B cell (primary cell): ENCODE data around the gene DLG2. TPM values are rescaled to one million over a fixed set of nuclear protein-coding genes. Genes with fewer than 3 reads are reported as not detected.
"Not testable (repeated sequence)": the region's sequence is repeated elsewhere in the genome, so short reads cannot be mapped to it uniquely, and the experiment has no call there.

Experiments used
- ATAC-seq: fragments of 200-7000 bp; cut with Tn5 transposase; one replicate; pipeline ENCODE4 v1.10.0; 2021; ENCODE audit warnings: low read depth, mild to moderate bottlenecking, moderate number of reproducible peaks, moderate library complexity
- CTCF ChIA-PET: fragments of 350-600 bp; sonication (Branson Sonifier 250); formaldehyde crosslinking; loops from one replicate; lab custom pipeline; 2021; ENCODE audit warnings: antibody characterized with exemption, inconsistent platforms; lab: Charles Lee
- POLR2A ChIA-PET: fragments of 350-600 bp; sonication (Branson Sonifier 250); formaldehyde crosslinking; loops from one replicate; lab custom pipeline; 2021; ENCODE audit warnings: antibody characterized with exemption; lab: Charles Lee
- DNase-seq: peaks from one replicate; pipeline ENCODE4 v3.0.0; 2013
- H2AFZ ChIP-seq: 2 replicates; pipeline ENCODE4 v1.6.1; 2012; ENCODE audit warnings: mild to moderate bottlenecking, low read depth, low read length; ENCODE audit not compliant: insufficient read depth, poor library complexity, severe bottlenecking
- H3K27ac ChIP-seq, 2 donors: 1 replicate in 1 of 2; 2 replicates in 1 of 2; pipeline ENCODE4 v1.5.1; 2012 to 2013; ENCODE audit warnings: low read length in 2 of 2, mild to moderate bottlenecking in 2 of 2, moderate library complexity in 1 of 2
- H3K27me3 ChIP-seq, 4 experiments: fragments of 200-600 bp in 1 of 4; sonication (generic) in 1 of 4; replicated peaks in 1 of 4; 1 replicate in 2 of 4; 2 replicates in 2 of 4; pipeline versions ENCODE4 v1.6.1 to v1.7.0; 2013 to 2016; ENCODE audit warnings: low read length in 3 of 4, mild to moderate bottlenecking in 2 of 4, mixed read lengths in 1 of 4, moderate library complexity in 1 of 4; ENCODE audit not compliant: insufficient read depth in 4 of 4, control insufficient read depth in 3 of 4; ENCODE audit errors: control extremely low read depth in 1 of 4
- H3K36me3 ChIP-seq, 2 experiments: replicated peaks in 1 of 2; 1 replicate in 1 of 2; 2 replicates in 1 of 2; pipeline versions ENCODE4 v1.6.1 to v1.7.1; 2013; ENCODE audit warnings: low read length in 1 of 2; ENCODE audit not compliant: insufficient read depth in 2 of 2, control insufficient read depth in 1 of 2; ENCODE audit errors: control extremely low read depth in 1 of 2, extremely low read depth in 1 of 2
- H3K4me1 ChIP-seq, 2 donors: fragments of 200-600 bp in 1 of 2; sonication (generic) in 1 of 2; 1 replicate in 1 of 2; 2 replicates in 1 of 2; pipeline versions ENCODE4 v1.5.1 to v1.6.1; 2013 to 2017; ENCODE audit warnings: low read length in 2 of 2; ENCODE audit not compliant: control insufficient read depth in 2 of 2, insufficient read depth in 2 of 2
- H3K4me2 ChIP-seq: replicated peaks from 2 replicates; pipeline ENCODE3; 2012; ENCODE audit warnings: mild to moderate bottlenecking, low read depth, low read length; ENCODE audit not compliant: poor library complexity, severe bottlenecking
- H3K4me3 ChIP-seq, 5 experiments: fragments of 200-600 bp in 1 of 5; sonication (generic) in 1 of 5; 1 replicate in 3 of 5; 2 replicates in 2 of 5; pipeline versions ENCODE4 v1.5.1 to v1.7.0; 2011 to 2016; ENCODE audit warnings: low read length in 4 of 5, mild to moderate bottlenecking in 4 of 5, low read depth in 2 of 5, control low read depth in 1 of 5, moderate library complexity in 1 of 5; ENCODE audit not compliant: insufficient read depth in 1 of 5; ENCODE audit errors: control extremely low read depth in 1 of 5, extremely low read depth in 1 of 5
- H3K79me2 ChIP-seq: fragments of 200-600 bp; sonication (generic); one replicate; pipeline ENCODE4 v1.6.0; 2016; ENCODE audit warnings: low read length; ENCODE audit not compliant: control insufficient read depth, insufficient read depth
- H3K9ac ChIP-seq: fragments of 200-600 bp; sonication (generic); 2 replicates; pipeline ENCODE4 v1.6.1; 2017; ENCODE audit warnings: mild to moderate bottlenecking, low read length, moderate library complexity
- H3K9me3 ChIP-seq, 3 donors: one replicate each; pipeline versions ENCODE4 v1.6.1 to v1.7.1; 2013; ENCODE audit warnings: low read length in 2 of 3; ENCODE audit not compliant: control insufficient read depth in 2 of 3, insufficient read depth in 1 of 3; ENCODE audit errors: control extremely low read depth in 1 of 3
- H4K20me1 ChIP-seq: 2 replicates; pipeline ENCODE4 v1.6.0; 2012; ENCODE audit warnings: mild to moderate bottlenecking, low read length; ENCODE audit not compliant: insufficient read depth, control insufficient read depth, poor library complexity, severe bottlenecking
- H3K27ac Mint-ChIP-seq: one replicate; pipeline ENCODE4 v1.8.0; 2021; ENCODE audit warnings: mixed read lengths
- H3K27me3 Mint-ChIP-seq: one replicate; pipeline ENCODE4 v1.8.0; 2021; ENCODE audit warnings: mixed read lengths
- H3K4me1 Mint-ChIP-seq: one replicate; pipeline ENCODE4 v1.8.0; 2021; ENCODE audit warnings: mixed read lengths
- H3K4me3 Mint-ChIP-seq: one replicate; pipeline ENCODE4 v1.8.0; 2021; ENCODE audit warnings: mixed read lengths
- H3K9me3 Mint-ChIP-seq: one replicate; pipeline ENCODE4 v1.8.0; 2022; ENCODE audit warnings: mixed read lengths; ENCODE audit not compliant: insufficient read depth
- EZH2 ChIP-seq: IDR thresholded peaks from 2 replicates; pipeline ENCODE4 v1.6.1; 2012; ENCODE audit warnings: borderline replicate concordance, low read depth, mild to moderate bottlenecking, moderate library complexity, low read length; ENCODE audit not compliant: insufficient read depth, poor library complexity, severe bottlenecking
- WGBS: methylation state at CpG from one replicate; pipeline ENCODE4 v1.1.5; 2013; ENCODE audit warnings: missing lambda C conversion rate; ENCODE audit not compliant: insufficient coverage; 5-methylcytosine and 5-hydroxymethylcytosine counted together
- intact Hi-C: fragments of 100-400 bp; cut with micrococcal nuclease; formaldehyde crosslinking; loops from one replicate; pipeline ENCODE4 v1.10.0; 2022
- polyA plus RNA-seq: library from polyadenylated mRNA; depleted of rRNA; stranded (reverse); fragments of >200 nt; gene quantifications from 2 replicates; pipeline ENCODE4 v1.2.3, GENCODE V29; 2012
- total RNA-seq, 2 donors: library from RNA; stranded (reverse); fragments of 120-200 nt in 1 of 2; gene quantifications; 1 replicate in 1 of 2; 2 replicates in 1 of 2; pipeline versions ENCODE4 v1.2.3 to v1.2.4, GENCODE V29; 2013 to 2022
- TF ChIP-seq, protein P1 (sequence below): fragments of 200-600 bp; IDR thresholded peaks from one replicate; pipeline ENCODE4 v1.8.0; 2022; ENCODE audit warnings: antibody characterized with exemption, mild to moderate bottlenecking

The DLG2 gene
- total and polyA plus RNA-seq, 2 donors (not counting 1 experiment from before 2014, with no cell fraction given): 0.54 to 5.4 TPM

GRCh38 chr11:85656777-85657176 is 29.6 kb upstream of the DLG2 start:
- Mint-ChIP-seq H3K27me3 (no peaks in the 10 kb centered on the region), H3K9me3 (no peaks in the 10 kb centered on the region), H3K27ac (no peak overlapping the region), H3K4me1 (peaks cover 24% of the 10 kb centered on the region), H3K4me3 (no peak overlapping the region)
- H2AFZ ChIP-seq: no peak overlapping the region
- H3K79me2 ChIP-seq: peaks cover 29% of the 10 kb centered on the region
- ChIA-PET POLR2A (no interaction called here), CTCF (interaction anchor here (0.9 kb wide), 1 partner anchor 23 kb away, joined by 3 read pairs; no protein-coding TSS in a partner anchor)
- H3K9me3 ChIP-seq: no peaks in the 10 kb centered on the region
- H3K27ac ChIP-seq: peak overlapping the region in 1 of 2 donors; percentile 2
- H4K20me1 ChIP-seq: peaks cover 17% of the 10 kb centered on the region
- no CpG with 5 or more reads among the region's 1 CpG for WGBS
- H3K4me1 ChIP-seq: peaks cover 0 to 6% of the 10 kb centered on the region in 2 donors
- no peaks in the 10 kb centered on the region for H3K27me3 ChIP-seq
- DNase-seq (no peak), ATAC-seq (no peak)
- intact Hi-C loops: no loop called here
- no peak overlapping the region for H3K4me3 ChIP-seq
- no peak overlapping the region for H3K4me2 ChIP-seq
- TF ChIP-seq, protein P1, sequence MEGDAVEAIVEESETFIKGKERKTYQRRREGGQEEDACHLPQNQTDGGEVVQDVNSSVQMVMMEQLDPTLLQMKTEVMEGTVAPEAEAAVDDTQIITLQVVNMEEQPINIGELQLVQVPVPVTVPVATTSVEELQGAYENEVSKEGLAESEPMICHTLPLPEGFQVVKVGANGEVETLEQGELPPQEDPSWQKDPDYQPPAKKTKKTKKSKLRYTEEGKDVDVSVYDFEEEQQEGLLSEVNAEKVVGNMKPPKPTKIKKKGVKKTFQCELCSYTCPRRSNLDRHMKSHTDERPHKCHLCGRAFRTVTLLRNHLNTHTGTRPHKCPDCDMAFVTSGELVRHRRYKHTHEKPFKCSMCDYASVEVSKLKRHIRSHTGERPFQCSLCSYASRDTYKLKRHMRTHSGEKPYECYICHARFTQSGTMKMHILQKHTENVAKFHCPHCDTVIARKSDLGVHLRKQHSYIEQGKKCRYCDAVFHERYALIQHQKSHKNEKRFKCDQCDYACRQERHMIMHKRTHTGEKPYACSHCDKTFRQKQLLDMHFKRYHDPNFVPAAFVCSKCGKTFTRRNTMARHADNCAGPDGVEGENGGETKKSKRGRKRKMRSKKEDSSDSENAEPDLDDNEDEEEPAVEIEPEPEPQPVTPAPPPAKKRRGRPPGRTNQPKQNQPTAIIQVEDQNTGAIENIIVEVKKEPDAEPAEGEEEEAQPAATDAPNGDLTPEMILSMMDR: no peak
- no peak for TF ChIP-seq EZH2
- peaks cover 7 to 45% of the 10 kb centered on the region in 2 experiments for H3K36me3 ChIP-seq
- no peak overlapping the region for H3K9ac ChIP-seq

GRCh38 chr11:85654343-85654742 is 27.2 kb upstream of the DLG2 start:
- H3K9ac ChIP-seq, H3K27ac ChIP-seq, H3K4me1 Mint-ChIP-seq, H3K9me3 ChIP-seq, H4K20me1 ChIP-seq, H2AFZ ChIP-seq, H3K4me3 Mint-ChIP-seq, intact Hi-C loops, DNase-seq, CTCF ChIA-PET, H3K27ac Mint-ChIP-seq, H3K27me3 Mint-ChIP-seq, POLR2A ChIA-PET, H3K4me3 ChIP-seq, H3K4me1 ChIP-seq, H3K9me3 Mint-ChIP-seq, ATAC-seq, H3K27me3 ChIP-seq, H3K4me2 ChIP-seq: not testable (repeated sequence)
- Histone ChIP-seq H3K79me2 (peaks cover 11% of the 10 kb centered on the region), H3K36me3 (peaks cover 7 to 44% of the 10 kb centered on the region in 2 experiments)
- no CpG with 5 or more reads among the region's 4 CpGs for WGBS
